ENCODE data around the gene PRR15L. TPM values are rescaled to one million over a fixed set of nuclear protein-coding genes. Genes with fewer than 3 reads are reported as not detected.

Gene PRR15L
- total and polyA plus RNA-seq, 12 donors = 0.03 to 0.24 (median 0.19) TPM; not detected in 9

GRCh38 chr17:47946516-47946915, 11.2 kb downstream of the PRR15L start:
- no peak overlapping the region for H3K4me3 ChIP-seq
- H3K9me3 ChIP-seq (replicated peaks in 1 of 3) = no peaks in the 10 kb centered on the region
- no peak for TF ChIP-seq CTCF (IDR thresholded peaks at IDR 0.05)
- no peak for TF ChIP-seq POLR2A (IDR thresholded peaks at IDR 0.05)
- peaks cover 31 to 62% of the 10 kb centered on the region in 2 donors for H3K4me1 ChIP-seq (replicated peaks in 1 of 2)
- intact Hi-C loops (cut with DNase I) = no loop called here
- H3K27ac ChIP-seq = peak overlapping the region in 4 of 5 donors; percentile 14 to 82 (median 64)
- H3K27me3 ChIP-seq = no peaks in the 10 kb centered on the region
- peak in 1 of 7 donors; percentile 28 for DNase-seq
- WGBS, 4 donors = 88 to 96% (median 89%) methylated on average over 6 of the region's 6 CpGs; no CpG with 5 or more reads in 1 of the 4 donors
- H3K36me3 ChIP-seq (replicated peaks in 1 of 2) = peaks cover 0 to 14% of the 10 kb centered on the region in 2 donors

GRCh38 chr17:47945529-47946508, 11.9 kb downstream of the PRR15L start:
- Histone ChIP-seq H3K4me1 (replicated peaks in 1 of 2) (peaks cover 35 to 64% of the 10 kb centered on the region in 2 donors), H3K27me3 (no peaks in the 10 kb centered on the region), H3K36me3 (replicated peaks in 1 of 2) (peaks cover 0 to 14% of the 10 kb centered on the region in 2 donors), H3K27ac (peak overlapping the region in 4 of 5 donors; percentile 14 to 82 (median 64)), H3K9me3 (replicated peaks in 1 of 3) (no peaks in the 10 kb centered on the region), H3K4me3 (no peak overlapping the region)
- peak in 5 of 7 donors; percentile 51 to 63 (median 60) for DNase-seq
- intact Hi-C loops (cut with DNase I) = no loop called here
- TF ChIP-seq POLR2A (IDR thresholded peaks at IDR 0.05) = no peak
- TF ChIP-seq CTCF (IDR thresholded peaks at IDR 0.05) = no peak
- 59 to 85% (median 65%) methylated on average over 7 to 10 of the region's 10 CpGs for WGBS, 4 donors

- intact Hi-C loops (cut with DNase I) = no loop called here
- Histone ChIP-seq H3K4me1 (replicated peaks in 1 of 2) (peaks cover 39 to 66% of the 10 kb centered on the region in 2 donors), H3K4me3 (no peak overlapping the region), H3K27me3 (no peaks in the 10 kb centered on the region), H3K36me3 (replicated peaks in 1 of 2) (peaks cover 0 to 14% of the 10 kb centered on the region in 2 donors), H3K9me3 (replicated peaks in 1 of 3) (no peaks in the 10 kb centered on the region), H3K27ac (peak overlapping the region in 3 of 5 donors; percentile 63 to 82 (median 66))
- 73 to 90% (median 82%) methylated on average over 5 to 8 of the region's 8 CpGs for WGBS, 4 donors
- DNase-seq = peak in 1 of 7 donors; percentile 23
- no peak for TF ChIP-seq POLR2A (IDR thresholded peaks at IDR 0.05)
- no peak for TF ChIP-seq CTCF (IDR thresholded peaks at IDR 0.05)
These were observed 12.6 kb downstream of the PRR15L start for GRCh38 chr17:47945080-47945479.

GRCh38 chr17:47942568-47942967, 15.1 kb downstream of the PRR15L start:
- TF ChIP-seq POLR2A (IDR thresholded peaks at IDR 0.05) (no peak), CTCF (IDR thresholded peaks at IDR 0.05) (no peak)
- no peaks in the 10 kb centered on the region for H3K9me3 ChIP-seq (replicated peaks in 1 of 3)
- H3K4me3 ChIP-seq = peak overlapping the region in 2 of 4 donors; percentile 85 to 88
- DNase-seq = no peak
- peaks cover 22 to 47% of the 10 kb centered on the region in 2 donors for H3K4me1 ChIP-seq (replicated peaks in 1 of 2)
- 75 to 78% (median 76%) methylated on average over 6 of the region's 6 CpGs for WGBS, 4 donors
- intact Hi-C loops (cut with DNase I) = no loop called here
- no peaks in the 10 kb centered on the region for H3K27me3 ChIP-seq
- H3K36me3 ChIP-seq (replicated peaks in 1 of 2) = peaks cover 0 to 14% of the 10 kb centered on the region in 2 donors
- H3K27ac ChIP-seq = peak overlapping the region in 1 of 5 donors; percentile 86

All from adrenal gland (tissue), 12 donors.